ENCODE measurements around the gene CCDC7.
"Not testable (repeated sequence)": the region's sequence is repeated elsewhere in the genome, so short reads cannot be mapped to it uniquely, and the experiment has no call there.

CCDC7 gene

DNA sequence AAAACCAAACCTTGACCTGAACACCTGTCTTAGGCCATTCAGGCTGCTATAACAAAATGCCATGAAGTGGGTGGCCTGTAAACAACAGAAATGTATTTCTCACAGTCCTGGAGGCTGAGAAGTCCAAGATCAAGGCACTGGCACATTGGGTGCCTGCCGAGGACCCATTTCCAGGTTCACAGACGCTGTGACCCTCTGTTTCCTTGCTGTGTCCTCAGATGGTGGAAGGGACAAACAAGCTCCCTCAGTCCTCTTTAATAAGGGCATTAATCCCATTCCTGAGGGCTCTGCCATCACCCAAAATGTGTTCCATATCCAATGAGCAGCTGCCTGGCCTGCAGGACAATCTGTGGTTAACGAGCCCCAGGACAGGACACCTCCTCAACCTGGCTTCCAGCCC lies 444.5 kb downstream of the CCDC7 start:
- DNase-seq: no peak

DNA sequence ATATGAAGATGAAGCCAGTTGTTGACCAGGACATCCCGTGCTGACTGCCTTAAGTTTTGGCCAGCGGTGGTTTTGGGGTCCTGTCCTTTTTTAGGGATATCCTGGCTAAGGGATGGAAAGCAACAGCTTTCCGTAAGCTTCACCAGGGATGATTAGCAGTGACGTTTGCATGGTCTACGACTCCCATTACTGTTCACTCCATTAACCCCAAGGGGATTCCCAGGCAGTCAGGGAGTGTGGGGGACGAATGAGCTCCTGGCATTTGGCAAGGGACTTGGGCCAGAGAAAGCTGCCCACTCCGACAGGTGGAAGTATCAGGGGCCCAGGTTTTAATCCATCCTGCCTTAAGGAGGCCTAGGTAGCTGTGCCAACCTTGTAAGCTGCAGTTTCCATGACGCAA lies 445.3 kb downstream of the CCDC7 start:
- no peak for DNase-seq

DNA sequence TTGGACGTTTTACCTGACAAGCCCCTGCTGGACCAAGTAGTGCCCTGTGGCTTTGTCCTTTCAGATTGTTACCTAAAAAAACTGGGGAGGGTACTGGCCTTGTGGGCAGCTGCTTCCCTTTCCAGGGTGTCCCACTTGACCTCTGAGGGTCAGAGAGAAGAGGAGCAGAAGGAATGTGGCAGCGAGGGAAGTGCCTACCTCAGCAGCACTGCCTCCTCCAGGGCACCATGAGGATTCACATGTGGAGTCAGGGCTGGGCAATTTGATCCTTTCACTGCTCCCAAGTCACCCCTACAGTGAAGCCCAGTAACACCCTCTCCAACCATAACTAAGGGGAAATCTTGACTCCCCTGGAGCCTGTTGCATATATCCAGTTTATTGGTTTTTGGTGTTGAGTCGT lies 447.5 kb downstream of the CCDC7 start:
- DNase-seq: no peak

DNA sequence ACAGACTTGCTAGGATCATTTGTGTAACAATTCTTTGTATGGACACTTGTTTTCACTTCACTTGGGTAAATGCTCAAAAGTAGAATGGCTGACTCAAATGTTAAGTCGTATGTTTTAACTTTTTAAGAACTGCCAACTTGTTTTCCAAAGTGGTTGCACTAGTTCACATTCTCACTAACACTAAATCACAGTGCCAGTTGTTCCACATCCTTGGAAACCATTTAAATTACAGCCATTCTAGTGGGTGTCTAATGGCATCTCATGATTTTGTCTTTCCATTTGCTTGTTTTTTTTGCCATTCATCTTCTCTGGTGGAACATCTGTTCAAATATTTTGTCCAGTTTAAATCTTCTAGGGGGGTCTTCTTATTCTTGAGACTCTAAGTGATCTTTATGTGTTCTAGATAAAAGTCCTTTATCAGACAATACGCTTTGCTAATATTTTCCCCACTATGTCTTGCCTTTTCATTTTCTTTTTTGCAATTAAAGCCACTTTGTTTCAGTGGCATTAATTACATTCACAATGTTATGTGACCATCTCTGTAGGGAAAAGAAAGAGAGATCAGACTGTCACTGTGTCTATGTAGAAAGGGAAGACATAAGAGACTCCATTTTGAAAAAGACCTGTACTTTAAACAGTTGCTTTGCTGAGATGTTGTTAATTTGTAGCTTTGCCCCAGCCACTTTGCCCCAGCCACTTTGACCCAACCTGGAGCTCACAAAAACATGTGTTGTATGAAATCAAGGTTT lies 448.1 kb downstream of the CCDC7 start:
- DNase-seq: no peak

DNA sequence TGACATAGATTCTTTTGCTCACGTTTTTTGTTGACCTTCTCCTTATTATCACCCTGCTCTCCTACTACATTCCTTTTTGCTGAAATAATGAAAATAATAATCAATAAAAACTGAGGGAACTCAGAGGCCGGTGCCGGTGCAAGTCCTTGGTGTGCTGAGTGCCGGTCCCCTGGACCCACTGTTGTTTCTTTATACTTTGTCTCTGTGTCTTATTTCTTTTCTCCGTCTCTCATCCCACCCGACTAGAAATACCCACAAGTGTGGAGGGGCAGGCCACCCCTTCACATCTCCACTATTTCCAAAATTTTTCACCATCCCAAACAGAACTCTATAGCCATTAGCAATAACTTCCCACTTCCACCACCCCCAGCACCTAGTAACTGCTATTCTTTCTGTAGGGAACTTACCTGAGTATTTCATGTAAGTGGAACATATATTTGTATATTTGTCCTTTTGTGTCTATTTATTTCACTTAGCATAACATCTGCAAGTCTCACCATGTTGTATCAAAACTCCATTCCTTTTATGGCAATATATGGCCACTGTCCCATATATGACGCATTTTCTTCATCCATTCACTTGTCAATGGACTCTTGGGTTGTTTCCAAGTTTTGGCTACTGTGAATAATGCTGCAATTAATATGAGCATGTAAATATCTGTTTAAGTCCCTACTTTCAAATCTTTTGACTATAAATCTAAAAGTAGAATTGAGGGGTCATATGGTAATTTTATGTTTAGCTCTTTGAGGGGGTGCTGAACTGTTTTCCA lies 449.4 kb downstream of the CCDC7 start:
- DNase-seq: not testable (repeated sequence)

DNA sequence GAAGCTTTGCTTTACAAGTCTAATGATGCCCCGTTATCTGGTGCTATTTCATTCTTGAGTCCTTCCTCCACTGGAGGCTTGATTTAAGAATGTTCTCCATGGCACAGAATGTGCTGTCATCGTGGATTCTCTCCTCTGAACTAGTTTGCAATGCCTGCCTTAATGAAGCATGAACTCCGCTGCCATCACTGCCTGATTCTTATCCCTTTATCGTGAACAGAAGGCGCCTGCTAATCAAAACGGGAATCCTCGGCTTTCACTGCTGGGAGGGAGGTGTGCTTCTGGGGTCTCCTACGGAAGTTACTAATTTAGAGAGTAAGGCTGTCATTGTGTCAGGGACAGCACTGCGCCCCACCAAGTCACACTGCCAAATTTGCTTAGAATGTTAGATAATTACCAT lies 455.9 kb downstream of the CCDC7 start:
- no peak for DNase-seq

DNA sequence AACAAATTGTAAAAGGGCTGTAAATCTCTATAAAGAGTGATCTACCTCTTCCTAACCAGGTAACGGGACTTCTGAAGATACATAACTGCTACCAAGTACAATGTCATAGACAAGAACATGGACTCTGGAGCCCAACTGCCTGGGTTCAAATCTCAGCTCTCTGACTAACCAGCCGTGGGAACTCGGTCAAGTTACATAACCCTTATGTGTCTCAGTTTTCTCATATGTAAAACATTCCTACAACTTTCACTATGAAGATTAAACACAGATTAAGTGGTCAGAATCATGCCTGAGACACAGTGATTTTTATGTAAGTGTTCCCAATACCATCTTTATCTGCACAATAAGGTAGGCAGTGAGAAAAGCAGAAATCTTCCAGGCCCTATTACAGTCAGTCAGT lies 459.5 kb downstream of the CCDC7 start:
- no peak for DNase-seq

DNA sequence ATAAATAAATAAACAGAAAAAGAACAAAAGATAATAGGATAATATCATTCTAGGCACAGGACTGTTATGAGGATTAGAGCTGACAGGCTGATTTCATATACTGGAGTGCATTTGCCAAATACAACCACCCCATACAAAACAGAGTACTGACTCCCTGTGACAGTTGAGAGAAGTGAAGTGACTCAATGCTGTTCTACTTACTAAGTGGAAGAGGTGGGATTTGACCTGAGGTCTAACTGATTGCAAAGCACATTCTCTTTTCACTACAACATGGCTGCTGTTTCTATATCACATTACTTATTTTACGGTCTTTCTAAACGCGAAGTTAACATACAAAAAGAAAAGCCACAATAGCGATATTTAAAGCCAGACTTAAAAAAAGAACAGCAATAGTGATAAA lies 460.7 kb downstream of the CCDC7 start:
- no peak for DNase-seq

DNA sequence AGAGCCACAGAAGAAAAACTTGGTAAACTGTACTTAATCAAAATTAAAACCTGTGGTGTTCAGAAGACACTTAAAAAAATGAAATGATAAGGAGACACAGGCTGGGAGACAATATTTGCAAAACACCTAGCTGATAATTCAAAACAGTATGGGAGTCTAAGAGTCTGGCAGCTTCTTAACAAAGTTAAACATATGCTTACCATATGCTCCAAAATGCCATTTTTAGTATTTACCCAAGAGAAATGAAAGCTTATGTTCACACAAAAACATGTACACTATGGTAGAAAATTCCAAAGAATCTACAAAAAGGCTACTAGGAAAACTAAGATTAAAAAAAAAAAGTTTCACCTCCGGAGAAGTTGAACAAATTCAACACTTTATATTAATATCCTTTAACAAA lies 463.5 kb downstream of the CCDC7 start:
- DNase-seq: no peak

DNA sequence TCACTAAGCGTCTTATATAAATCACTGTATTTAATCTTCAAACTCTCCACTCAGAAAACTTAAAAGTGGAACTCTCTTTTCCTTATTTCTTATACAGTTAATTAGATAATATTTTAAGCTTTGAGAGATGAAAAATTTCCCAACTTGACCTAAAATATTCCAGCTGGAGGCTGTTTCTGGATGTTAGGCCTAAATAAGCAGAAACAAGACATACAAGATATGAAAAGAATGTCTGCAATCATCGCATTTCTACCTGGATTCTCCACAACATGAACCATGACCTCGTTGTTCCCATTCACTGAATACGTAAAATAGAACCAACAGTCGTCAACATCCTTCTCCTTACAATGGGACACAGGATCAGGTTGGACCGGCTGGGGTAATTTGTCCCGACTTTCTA lies 464.0 kb downstream of the CCDC7 start:
- DNase-seq: not testable (repeated sequence)

DNA sequence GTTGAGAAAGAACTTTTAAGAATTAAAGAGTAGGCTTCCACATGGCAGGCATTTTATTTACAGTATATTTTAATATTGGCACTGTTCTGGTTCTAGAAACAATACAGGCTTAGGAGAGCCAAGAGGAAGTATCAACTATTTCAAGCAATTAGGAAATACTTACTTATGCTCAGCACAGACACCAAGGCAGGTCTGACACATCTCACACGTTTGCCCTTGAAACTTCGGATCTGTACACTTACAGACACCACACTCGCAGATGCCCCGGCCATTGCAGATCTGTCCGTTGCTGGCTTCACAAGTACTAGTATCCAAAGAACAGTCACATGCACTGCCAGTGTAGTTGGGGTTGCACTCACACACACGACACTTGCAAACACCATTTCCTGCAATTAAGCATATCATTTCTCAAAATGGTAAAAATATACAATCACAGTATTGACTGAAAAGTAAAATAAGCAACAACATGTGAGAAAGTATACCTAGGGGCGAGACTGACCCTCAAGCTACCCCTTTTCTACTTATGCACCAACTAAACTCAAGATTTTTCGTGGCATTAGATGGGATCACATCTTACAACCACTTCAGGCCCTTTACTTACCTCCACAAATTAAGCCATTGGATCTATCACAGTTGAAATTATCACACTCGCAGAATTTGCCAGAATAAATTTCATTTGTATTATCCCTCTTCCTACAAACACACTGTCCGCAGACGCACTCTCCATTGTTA lies 465.5 kb downstream of the CCDC7 start:
- DNase-seq: no peak

DNA sequence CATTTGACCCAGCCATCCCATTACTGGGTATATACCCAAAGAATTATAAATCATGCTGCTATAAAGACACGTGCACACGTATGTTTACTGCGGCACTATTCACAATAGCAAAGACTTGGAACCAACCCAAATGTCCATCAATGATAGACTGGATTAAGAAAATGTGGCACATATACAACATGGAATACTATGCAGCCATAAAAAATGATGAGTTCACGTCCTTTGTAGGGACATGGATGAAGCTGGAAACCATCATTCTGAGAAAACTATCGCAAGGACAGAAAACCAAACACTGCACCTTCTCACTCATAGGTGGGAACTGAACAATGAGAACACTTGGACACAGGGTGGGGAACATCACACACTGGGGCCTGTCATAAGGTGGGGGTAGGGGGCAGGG lies 471.9 kb downstream of the CCDC7 start:
- not testable (repeated sequence) for DNase-seq

DNA sequence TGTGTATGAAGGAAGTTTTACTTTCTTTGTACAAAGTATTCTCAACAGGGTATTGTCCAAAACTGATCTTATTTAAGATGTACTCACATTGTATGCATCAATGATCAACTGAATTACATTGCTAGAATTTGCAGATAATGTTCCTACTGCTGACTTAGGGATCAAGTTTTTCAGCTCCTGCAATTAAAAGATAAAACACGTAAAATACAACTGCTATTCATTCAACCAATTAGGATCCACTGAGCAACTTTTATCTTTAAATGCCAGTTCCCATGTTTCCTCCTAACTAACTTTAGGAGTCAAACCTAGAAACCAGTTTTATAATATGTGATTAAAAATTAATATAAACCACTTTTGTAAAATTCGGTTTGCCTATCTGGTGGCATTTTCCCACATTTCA lies 476.2 kb downstream of the CCDC7 start:
- DNase-seq: no peak

DNA sequence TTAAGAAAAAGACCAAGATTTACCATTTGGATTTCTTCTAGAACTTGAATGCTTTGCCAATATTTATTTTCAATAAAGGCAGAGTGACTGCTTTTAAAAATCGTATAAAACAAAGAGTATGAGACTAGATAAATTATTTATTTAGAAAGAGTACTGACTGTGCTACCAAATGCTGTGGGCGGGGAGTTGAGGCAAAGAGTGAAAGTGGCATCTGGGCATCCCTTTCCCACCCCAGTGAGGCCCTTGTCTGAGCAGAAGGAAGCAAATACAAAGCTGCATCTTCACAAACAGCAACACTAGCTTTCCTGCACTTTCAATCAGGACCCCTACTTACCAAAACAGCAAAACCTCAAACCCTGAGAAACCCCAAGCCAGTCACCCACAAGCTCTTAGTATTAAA lies 477.2 kb downstream of the CCDC7 start:
- DNase-seq: no peak

DNA sequence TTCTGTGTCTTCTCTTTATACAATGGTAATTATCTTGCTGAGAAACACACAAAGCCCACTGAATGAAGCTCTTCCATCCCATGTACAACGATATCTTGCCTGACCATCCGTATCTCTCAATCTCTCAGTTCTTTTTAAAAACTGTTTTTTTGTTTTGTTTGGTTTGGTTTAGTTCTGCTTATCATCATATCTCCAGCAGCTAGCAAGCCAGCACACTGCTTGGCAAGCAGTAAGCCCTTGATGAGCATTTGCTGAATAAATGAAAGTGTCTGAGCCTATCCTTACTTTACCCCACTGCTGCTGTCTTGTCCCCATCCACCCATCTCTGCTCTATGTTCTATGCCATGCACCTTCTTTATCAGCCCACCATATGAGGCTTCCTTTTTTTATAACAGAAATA lies 477.9 kb downstream of the CCDC7 start:
- no peak for DNase-seq

All from NCI-H2081 (cell line).